K562 (cell line): ENCODE measurements around the gene MOK.

Experiments used
- BDP1 ChIP-seq: IDR thresholded peaks from 3 replicates; pipeline ENCODE4 v1.6.1; 2011; ENCODE audit not compliant: insufficient read length, insufficient read depth
- EZH2 ChIP-seq: IDR thresholded peaks from 2 replicates; pipeline ENCODE4 v1.6.1; 2012; ENCODE audit warnings: low read depth, mild to moderate bottlenecking, inconsistent platforms, low read length, borderline replicate concordance
- GABPB1 ChIP-seq: sonication (generic); formaldehyde crosslinking; IDR thresholded peaks from 2 replicates; pipeline ENCODE4 v1.8.0; 2022; ENCODE audit warnings: mild to moderate bottlenecking, missing genetic modification reagents
- KAT7 ChIP-seq: sonication (generic); formaldehyde crosslinking; IDR thresholded peaks from 2 replicates; pipeline ENCODE4 v1.8.0; 2022; ENCODE audit warnings: missing genetic modification reagents, mild to moderate bottlenecking, borderline replicate concordance
- MXI1 ChIP-seq: IDR thresholded peaks from 2 replicates; pipeline ENCODE4 v1.6.1; 2011; ENCODE audit warnings: low read depth, mild to moderate bottlenecking, improper control_type of control experiment, low read length
- POLR2A ChIP-seq: fragments of 450-650 bp; conservative IDR thresholded peaks from 2 replicates; pipeline ENCODE4 v1.6.1; 2016
- ZNF717 ChIP-seq: fragments of 250-450 bp; sonication (Bioruptor Pico); IDR thresholded peaks from 2 replicates; pipeline ENCODE4 v1.5.0; 2021
- TF ChIP-seq, protein P1 (sequence below), 2 experiments: fragments of 450-650 bp; formaldehyde crosslinking in 1 of 2; IDR thresholded peaks; 2 replicates each; pipeline versions ENCODE4 v1.4.0 to v1.6.1; 2014 to 2020; ENCODE audit warnings: mild to moderate bottlenecking in 2 of 2, borderline replicate concordance in 1 of 2, low read depth in 1 of 2
- TF ChIP-seq, protein P2 (sequence below), 2 experiments: fragments of 200-800 bp in 1 of 2; sonication (Bioruptor generic) in 1 of 2; sonication (generic) in 1 of 2; formaldehyde crosslinking in 1 of 2; IDR thresholded peaks in 1 of 2; conservative IDR thresholded peaks in 1 of 2; 2 replicates each; pipeline versions ENCODE4 v1.5.0 to v1.6.1; 2016 to 2020; ENCODE audit warnings: missing compliant biosample characterization in 1 of 2, missing genetic modification characterization in 1 of 2, missing genetic modification reagents in 1 of 2
- TF ChIP-seq, protein P3 (sequence below), 3 experiments: IDR thresholded peaks in 2 of 3; conservative IDR thresholded peaks in 1 of 3; 2 replicates each; pipeline ENCODE4 v1.5.1; 2011 to 2012; ENCODE audit warnings: low read length in 3 of 3, mild to moderate bottlenecking in 3 of 3, control low read depth in 2 of 3, improper control_type of control experiment in 1 of 3, inconsistent platforms in 1 of 3, low read depth in 1 of 3, mixed read lengths in 1 of 3, moderate library complexity in 1 of 3; ENCODE audit not compliant: insufficient read depth in 2 of 3

DNA sequence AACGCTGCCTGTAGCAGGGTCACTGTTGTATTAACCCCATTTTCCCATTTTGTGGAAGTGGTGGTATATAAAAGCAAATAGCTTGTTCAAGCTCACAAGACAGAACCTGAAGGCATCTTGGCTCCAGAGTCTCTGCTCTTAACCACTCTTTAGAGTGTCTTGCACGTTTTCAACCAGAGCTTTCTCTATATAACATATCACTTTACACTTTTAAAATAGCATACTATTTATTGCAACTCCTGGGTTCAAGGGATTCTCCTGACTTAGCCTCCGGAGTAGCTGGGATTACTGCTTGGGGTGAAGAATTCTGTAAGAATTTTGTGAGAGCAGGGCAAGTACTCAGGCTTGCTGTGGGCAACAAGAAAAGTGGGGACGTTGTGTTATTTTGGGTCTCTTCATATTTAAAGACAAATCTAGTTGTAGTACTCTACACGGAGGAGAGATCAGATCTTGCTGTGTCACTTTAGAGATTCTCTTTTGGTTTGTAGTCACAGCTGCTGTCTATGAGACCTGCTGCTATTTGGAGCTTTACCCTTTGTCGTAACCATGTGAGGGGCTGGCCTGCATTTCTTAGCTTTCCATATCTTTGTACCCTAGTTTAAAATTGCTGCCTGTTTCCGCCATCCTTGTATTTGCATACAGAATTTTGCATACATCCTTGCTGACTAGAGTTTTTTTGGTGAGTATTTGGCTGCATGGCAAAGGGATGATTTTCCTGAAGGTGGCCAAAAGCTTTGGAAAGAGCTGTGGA, 124.5 kb downstream of the MOK start:
- TF ChIP-seq, protein P1, sequence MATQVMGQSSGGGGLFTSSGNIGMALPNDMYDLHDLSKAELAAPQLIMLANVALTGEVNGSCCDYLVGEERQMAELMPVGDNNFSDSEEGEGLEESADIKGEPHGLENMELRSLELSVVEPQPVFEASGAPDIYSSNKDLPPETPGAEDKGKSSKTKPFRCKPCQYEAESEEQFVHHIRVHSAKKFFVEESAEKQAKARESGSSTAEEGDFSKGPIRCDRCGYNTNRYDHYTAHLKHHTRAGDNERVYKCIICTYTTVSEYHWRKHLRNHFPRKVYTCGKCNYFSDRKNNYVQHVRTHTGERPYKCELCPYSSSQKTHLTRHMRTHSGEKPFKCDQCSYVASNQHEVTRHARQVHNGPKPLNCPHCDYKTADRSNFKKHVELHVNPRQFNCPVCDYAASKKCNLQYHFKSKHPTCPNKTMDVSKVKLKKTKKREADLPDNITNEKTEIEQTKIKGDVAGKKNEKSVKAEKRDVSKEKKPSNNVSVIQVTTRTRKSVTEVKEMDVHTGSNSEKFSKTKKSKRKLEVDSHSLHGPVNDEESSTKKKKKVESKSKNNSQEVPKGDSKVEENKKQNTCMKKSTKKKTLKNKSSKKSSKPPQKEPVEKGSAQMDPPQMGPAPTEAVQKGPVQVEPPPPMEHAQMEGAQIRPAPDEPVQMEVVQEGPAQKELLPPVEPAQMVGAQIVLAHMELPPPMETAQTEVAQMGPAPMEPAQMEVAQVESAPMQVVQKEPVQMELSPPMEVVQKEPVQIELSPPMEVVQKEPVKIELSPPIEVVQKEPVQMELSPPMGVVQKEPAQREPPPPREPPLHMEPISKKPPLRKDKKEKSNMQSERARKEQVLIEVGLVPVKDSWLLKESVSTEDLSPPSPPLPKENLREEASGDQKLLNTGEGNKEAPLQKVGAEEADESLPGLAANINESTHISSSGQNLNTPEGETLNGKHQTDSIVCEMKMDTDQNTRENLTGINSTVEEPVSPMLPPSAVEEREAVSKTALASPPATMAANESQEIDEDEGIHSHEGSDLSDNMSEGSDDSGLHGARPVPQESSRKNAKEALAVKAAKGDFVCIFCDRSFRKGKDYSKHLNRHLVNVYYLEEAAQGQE (IDR thresholded peaks at IDR 0.05; ENCODE audit: borderline replicate concordance) = no peak
- TF ChIP-seq, protein P1 (CRISPR knock-in tag; IDR thresholded peaks at IDR 0.05; ENCODE audit: low read depth) = no peak
- no peak for TF ChIP-seq MXI1
- no peak for TF ChIP-seq GABPB1
- no peak for TF ChIP-seq BDP1
- TF ChIP-seq EZH2 = no peak
- no peak for TF ChIP-seq ZNF717 (CRISPR knock-in tag)
- TF ChIP-seq, protein P2, sequence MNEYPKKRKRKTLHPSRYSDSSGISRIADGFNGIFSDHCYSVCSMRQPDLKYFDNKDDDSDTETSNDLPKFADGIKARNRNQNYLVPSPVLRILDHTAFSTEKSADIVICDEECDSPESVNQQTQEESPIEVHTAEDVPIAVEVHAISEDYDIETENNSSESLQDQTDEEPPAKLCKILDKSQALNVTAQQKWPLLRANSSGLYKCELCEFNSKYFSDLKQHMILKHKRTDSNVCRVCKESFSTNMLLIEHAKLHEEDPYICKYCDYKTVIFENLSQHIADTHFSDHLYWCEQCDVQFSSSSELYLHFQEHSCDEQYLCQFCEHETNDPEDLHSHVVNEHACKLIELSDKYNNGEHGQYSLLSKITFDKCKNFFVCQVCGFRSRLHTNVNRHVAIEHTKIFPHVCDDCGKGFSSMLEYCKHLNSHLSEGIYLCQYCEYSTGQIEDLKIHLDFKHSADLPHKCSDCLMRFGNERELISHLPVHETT (CRISPR knock-in tag; conservative IDR thresholded peaks at IDR 0.05 in 1 of 2, IDR thresholded peaks at IDR 0.05 in 1 of 2) = no peak
- TF ChIP-seq, protein P3, sequence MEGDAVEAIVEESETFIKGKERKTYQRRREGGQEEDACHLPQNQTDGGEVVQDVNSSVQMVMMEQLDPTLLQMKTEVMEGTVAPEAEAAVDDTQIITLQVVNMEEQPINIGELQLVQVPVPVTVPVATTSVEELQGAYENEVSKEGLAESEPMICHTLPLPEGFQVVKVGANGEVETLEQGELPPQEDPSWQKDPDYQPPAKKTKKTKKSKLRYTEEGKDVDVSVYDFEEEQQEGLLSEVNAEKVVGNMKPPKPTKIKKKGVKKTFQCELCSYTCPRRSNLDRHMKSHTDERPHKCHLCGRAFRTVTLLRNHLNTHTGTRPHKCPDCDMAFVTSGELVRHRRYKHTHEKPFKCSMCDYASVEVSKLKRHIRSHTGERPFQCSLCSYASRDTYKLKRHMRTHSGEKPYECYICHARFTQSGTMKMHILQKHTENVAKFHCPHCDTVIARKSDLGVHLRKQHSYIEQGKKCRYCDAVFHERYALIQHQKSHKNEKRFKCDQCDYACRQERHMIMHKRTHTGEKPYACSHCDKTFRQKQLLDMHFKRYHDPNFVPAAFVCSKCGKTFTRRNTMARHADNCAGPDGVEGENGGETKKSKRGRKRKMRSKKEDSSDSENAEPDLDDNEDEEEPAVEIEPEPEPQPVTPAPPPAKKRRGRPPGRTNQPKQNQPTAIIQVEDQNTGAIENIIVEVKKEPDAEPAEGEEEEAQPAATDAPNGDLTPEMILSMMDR (IDR thresholded peaks at IDR 0.05 in 2 of 3, conservative IDR thresholded peaks at IDR 0.05 in 1 of 3; ENCODE audit: insufficient read depth in 2 of 3, low read depth in 1 of 3, low read length in 3 of 3) = no peak
- TF ChIP-seq POLR2A = no peak
- TF ChIP-seq KAT7 (CRISPR knock-in tag) = no peak
